LNCAP (cell line): Measurements from ENCODE around the gene DNAH9.

ENCODE experiments used
- CTCF ChIP-seq: fragments of 450-650 bp; IDR thresholded peaks from 2 replicates; pipeline ENCODE4 v1.5.1; 2017; ENCODE audit warnings: mild to moderate bottlenecking

The DNAH9 gene

GRCh38 chr17:11705111-11705510 is 106.8 kb downstream of the DNAH9 start:
- TF ChIP-seq CTCF = no peak

GRCh38 chr17:11707586-11707985 is 109.3 kb downstream of the DNAH9 start:
- TF ChIP-seq CTCF = no peak

- no peak for TF ChIP-seq CTCF
Measured at GRCh38 chr17:11712456-11712855, 114.2 kb downstream of the DNAH9 start.

- no peak for TF ChIP-seq CTCF
Measured at GRCh38 chr17:11719203-11719602, 120.9 kb downstream of the DNAH9 start.

GRCh38 chr17:11719856-11720255 is 121.6 kb downstream of the DNAH9 start:
- no peak for TF ChIP-seq CTCF

GRCh38 chr17:11720816-11721215 is 122.5 kb downstream of the DNAH9 start:
- no peak for TF ChIP-seq CTCF

- no peak for TF ChIP-seq CTCF
Measured at GRCh38 chr17:11730747-11731146, 132.5 kb downstream of the DNAH9 start.

- TF ChIP-seq CTCF = no peak
Measured at GRCh38 chr17:11736613-11737312, 138.5 kb downstream of the DNAH9 start.
